Liver (tissue), 9 donors: ENCODE measurements around the gene MEGF11. TPM values are rescaled to one million over a fixed set of nuclear protein-coding genes. Genes with fewer than 3 reads are reported as not detected.

Source experiments
- DNase-seq: peaks from one replicate; pipeline ENCODE4 v3.0.0-alpha.2; 2017; ENCODE audit warnings: low spot score
- H3K27ac ChIP-seq, 2 donors: one replicate each; pipeline ENCODE4 v1.7.0; 2013; ENCODE audit warnings: inconsistent platforms in 2 of 2, low read length in 2 of 2, control low read depth in 1 of 2, low read depth in 1 of 2, mild to moderate bottlenecking in 1 of 2
- H3K27me3 ChIP-seq, 4 donors: one replicate each; pipeline versions ENCODE4 v1.6.1 to v1.7.0; 2013; ENCODE audit warnings: low read length in 3 of 4, inconsistent platforms in 1 of 4, mild to moderate bottlenecking in 1 of 4, moderate library complexity in 1 of 4; ENCODE audit not compliant: control insufficient read depth in 4 of 4, insufficient read depth in 4 of 4
- H3K36me3 ChIP-seq, 4 donors: one replicate each; pipeline versions ENCODE4 v1.6.1 to v1.7.0; 2013; ENCODE audit warnings: low read length in 3 of 4, mild to moderate bottlenecking in 3 of 4, low read depth in 1 of 4, moderate library complexity in 1 of 4; ENCODE audit not compliant: control insufficient read depth in 4 of 4, insufficient read depth in 3 of 4
- H3K4me1 ChIP-seq, 4 donors: one replicate each; pipeline versions ENCODE4 v1.6.1 to v1.7.0; 2013; ENCODE audit warnings: low read length in 3 of 4, mild to moderate bottlenecking in 3 of 4, moderate library complexity in 1 of 4; ENCODE audit not compliant: control insufficient read depth in 4 of 4, insufficient read depth in 4 of 4
- H3K4me3 ChIP-seq, 3 donors: one replicate each; pipeline versions ENCODE4 v1.6.1 to v1.7.0; 2013; ENCODE audit warnings: low read length in 3 of 3, control low read depth in 1 of 3, low read depth in 1 of 3, mild to moderate bottlenecking in 1 of 3
- H3K9ac ChIP-seq, 2 donors: one replicate each; pipeline ENCODE4 v1.7.0; 2013; ENCODE audit warnings: low read length in 2 of 2, mild to moderate bottlenecking in 2 of 2, moderate library complexity in 2 of 2, control low read depth in 1 of 2, low read depth in 1 of 2
- H3K9me3 ChIP-seq, 4 donors: one replicate each; pipeline versions ENCODE4 v1.6.1 to v1.7.0; 2013; ENCODE audit warnings: low read length in 3 of 4; ENCODE audit not compliant: control insufficient read depth in 4 of 4
- ATF3 ChIP-seq: IDR thresholded peaks from 2 replicates; pipeline ENCODE4 v1.6.1; 2016; ENCODE audit warnings: antibody characterized with exemption
- CTCF ChIP-seq: fragments of 150-350 bp; IDR thresholded peaks from 2 replicates; pipeline ENCODE4 v1.5.1; 2017; ENCODE audit warnings: improper control_type of control experiment, low read depth, low read length; ENCODE audit not compliant: missing input control
- EGR1 ChIP-seq, 2 donors: IDR thresholded peaks; 2 replicates each; pipeline ENCODE4 v1.6.1; 2016 to 2018; ENCODE audit warnings: antibody characterized with exemption in 2 of 2, low read depth in 2 of 2
- FOXA1 ChIP-seq: IDR thresholded peaks from 2 replicates; pipeline ENCODE4 v1.6.1; 2016; ENCODE audit warnings: antibody characterized with exemption
- FOXA2 ChIP-seq: IDR thresholded peaks from 2 replicates; pipeline ENCODE4 v1.6.1; 2016; ENCODE audit warnings: antibody characterized with exemption
- GABPA ChIP-seq, 2 donors: IDR thresholded peaks in 1 of 2; conservative IDR thresholded peaks in 1 of 2; 2 replicates each; pipeline ENCODE4 v1.6.1; 2016; ENCODE audit warnings: antibody characterized with exemption in 2 of 2, mild to moderate bottlenecking in 1 of 2, moderate library complexity in 1 of 2
- HNF4A ChIP-seq, 2 donors: conservative IDR thresholded peaks; 2 replicates each; pipeline ENCODE4 v1.6.1; 2016; ENCODE audit warnings: antibody characterized with exemption in 2 of 2, mild to moderate bottlenecking in 2 of 2
- HNF4G ChIP-seq: IDR thresholded peaks from 2 replicates; pipeline ENCODE4 v1.6.1; 2016; ENCODE audit warnings: antibody characterized with exemption
- JUND ChIP-seq, 2 donors: IDR thresholded peaks; 2 replicates each; pipeline ENCODE4 v1.6.1; 2016; ENCODE audit warnings: antibody characterized with exemption in 2 of 2
- NR2F2 ChIP-seq: IDR thresholded peaks from 2 replicates; pipeline ENCODE4 v1.6.1; 2016; ENCODE audit warnings: antibody characterized with exemption
- RAD21 ChIP-seq, 2 donors: IDR thresholded peaks; 2 replicates each; pipeline ENCODE4 v1.6.1; 2016; ENCODE audit warnings: antibody characterized with exemption in 2 of 2, mild to moderate bottlenecking in 2 of 2
- REST ChIP-seq: IDR thresholded peaks from 2 replicates; pipeline ENCODE4 v1.6.1; 2016; ENCODE audit warnings: antibody characterized with exemption, mild to moderate bottlenecking
- RXRA ChIP-seq, 2 donors: IDR thresholded peaks; 2 replicates each; pipeline ENCODE4 v1.6.1; 2017 to 2018; ENCODE audit warnings: antibody characterized with exemption in 2 of 2, mild to moderate bottlenecking in 1 of 2
- SP1 ChIP-seq: IDR thresholded peaks from 2 replicates; pipeline ENCODE4 v1.6.1; 2018; ENCODE audit warnings: antibody characterized with exemption, mild to moderate bottlenecking
- TAF1 ChIP-seq: conservative IDR thresholded peaks from 2 replicates; pipeline ENCODE4 v1.6.1; 2016; ENCODE audit warnings: antibody characterized with exemption, mild to moderate bottlenecking
- YY1 ChIP-seq: IDR thresholded peaks from 2 replicates; pipeline ENCODE4 v1.6.1; 2016; ENCODE audit warnings: antibody characterized with exemption, mild to moderate bottlenecking
- ZBTB33 ChIP-seq: IDR thresholded peaks from 2 replicates; pipeline ENCODE4 v1.6.1; 2016; ENCODE audit warnings: antibody characterized with exemption
- WGBS: extraction: QIAGEN DNeasy Blood & Tissue Kit; methylation state at CpG from one replicate; pipeline ENCODE4 v1.1.7; 2013; 5-methylcytosine and 5-hydroxymethylcytosine counted together
- polyA plus RNA-seq, 2 donors: library from polyadenylated mRNA; stranded (reverse) in 1 of 2; unstranded in 1 of 2; fragments of 200-250 nt in 1 of 2; fragments of >200 nt in 1 of 2; fragmentation: Nextera tagmentation in 1 of 2; extraction: Ambion mirVana in 1 of 2; gene quantifications; one replicate each; pipeline versions ENCODE4 v1.2.1 to v1.2.3, GENCODE V29; 2013 to 2015
- total RNA-seq, 2 donors: library from RNA; depleted of rRNA; stranded (reverse); fragments of >200 nt; gene quantifications; one replicate each; pipeline ENCODE4 v1.2.3, GENCODE V29; 2014
- TF ChIP-seq, protein P1 (sequence below): IDR thresholded peaks from 2 replicates; pipeline ENCODE4 v1.6.1; 2016; ENCODE audit warnings: antibody characterized with exemption
- donor health status: healthy.
- donor health status: healthy.
- donor health status: healthy.
- donor health status: healthy.
- donor health status: healthy.

MEGF11 gene
- total and polyA plus RNA-seq, 4 donors, result under 0.01 to 0.51 (median 0.03) TPM; not detected in 1

DNA sequence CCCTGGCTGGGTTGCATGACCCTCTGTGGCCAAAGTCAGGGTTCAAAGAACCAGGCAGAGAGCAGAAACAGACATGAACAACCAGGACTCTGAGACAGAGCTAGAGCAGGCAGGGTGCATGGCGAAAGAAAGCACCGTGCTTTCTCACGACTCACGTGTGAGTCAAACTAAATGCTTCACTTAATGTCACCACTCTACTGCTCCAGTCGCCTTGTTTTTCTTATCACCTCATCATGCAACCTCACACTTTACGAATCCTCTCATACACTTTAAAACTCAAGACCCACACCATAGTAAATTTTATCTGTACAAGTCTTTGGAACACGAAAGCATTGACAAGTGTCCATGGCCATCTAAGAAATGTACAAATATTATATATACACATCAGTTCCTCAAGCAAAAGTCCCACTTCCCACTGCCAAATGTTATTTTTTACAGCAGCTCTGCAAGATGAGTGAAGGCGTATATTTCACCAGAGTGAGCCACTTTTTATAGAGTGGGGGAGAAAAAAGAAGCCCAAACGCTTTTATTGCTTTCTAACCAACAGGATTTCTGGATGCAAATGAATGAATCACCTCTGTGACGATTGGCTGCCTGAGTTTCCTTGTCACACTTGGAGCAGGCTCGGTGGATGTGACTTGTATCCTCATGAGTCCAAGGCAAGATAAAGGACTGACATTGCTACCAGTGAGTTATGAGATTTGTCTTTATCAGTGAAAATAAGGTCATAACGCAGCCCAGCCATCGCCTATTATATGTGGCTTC is 16.0 kb upstream of the MEGF11 start:
- no peak overlapping the region for H3K4me3 ChIP-seq
- WGBS, result 63% methylated on average over 13 of the region's 13 CpGs
- DNase-seq, result no peak
- TF ChIP-seq RXRA (IDR thresholded peaks at IDR 0.05) (no peak), NR2F2 (no peak), HNF4G (no peak), ZBTB33 (no peak), EGR1 (IDR thresholded peaks at IDR 0.05; ENCODE audit: low read depth in 2 of 2) (no peak), ATF3 (no peak), JUND (IDR thresholded peaks at IDR 0.05) (no peak), FOXA1 (no peak), CTCF (no peak), FOXA2 (no peak), TAF1 (no peak), RAD21 (IDR thresholded peaks at IDR 0.05) (no peak), REST (no peak), HNF4A (conservative IDR thresholded peaks at IDR 0.05) (no peak), GABPA (IDR thresholded peaks at IDR 0.05 in 1 of 2, conservative IDR thresholded peaks at IDR 0.05 in 1 of 2) (no peak), SP1 (no peak), YY1 (no peak)
- TF ChIP-seq, protein P1, sequence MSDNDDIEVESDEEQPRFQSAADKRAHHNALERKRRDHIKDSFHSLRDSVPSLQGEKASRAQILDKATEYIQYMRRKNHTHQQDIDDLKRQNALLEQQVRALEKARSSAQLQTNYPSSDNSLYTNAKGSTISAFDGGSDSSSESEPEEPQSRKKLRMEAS, result no peak
- H3K9me3 ChIP-seq, result no peaks in the 10 kb centered on the region
- no peak overlapping the region for H3K27ac ChIP-seq
- H3K27me3 ChIP-seq, result no peaks in the 10 kb centered on the region
- H3K36me3 ChIP-seq, result no peaks in the 10 kb centered on the region
- no peaks in the 10 kb centered on the region for H3K4me1 ChIP-seq
- no peak overlapping the region for H3K9ac ChIP-seq
